Natural killer cell (primary cell): ENCODE results near the gene CAV2. TPM values are rescaled to one million over a fixed set of nuclear protein-coding genes. Genes with fewer than 3 reads are reported as not detected.

Experiments
- ATAC-seq, 3 donors: fragments of 150-1000 bp in 2 of 3; fragments of 200-7000 bp in 1 of 3; cut with Tn5 transposase; 1 replicate in 1 of 3; 2 replicates in 2 of 3; pipeline ENCODE4 v1.10.0; 2021; ENCODE audit warnings: mild to moderate bottlenecking in 2 of 3, moderate library complexity in 2 of 3
- DNase-seq, 2 donors: peaks; one replicate each; pipeline versions ENCODE4 v3.0.0 to v3.0.0-alpha.2; 2013 to 2021; ENCODE audit warnings: mixed read lengths in 1 of 2
- H3K27ac ChIP-seq: one replicate; pipeline ENCODE4 v1.5.1; 2013; ENCODE audit warnings: mild to moderate bottlenecking, low read length
- H3K27me3 ChIP-seq: one replicate; pipeline ENCODE4 v1.6.1; 2013; ENCODE audit warnings: low read length; ENCODE audit not compliant: control insufficient read depth, insufficient read depth
- H3K36me3 ChIP-seq: one replicate; pipeline ENCODE4 v1.6.1; 2013; ENCODE audit warnings: low read length; ENCODE audit not compliant: control insufficient read depth, insufficient read depth
- H3K4me1 ChIP-seq: one replicate; pipeline ENCODE4 v1.6.1; 2013; ENCODE audit warnings: low read length; ENCODE audit not compliant: control insufficient read depth, insufficient read depth
- H3K4me3 ChIP-seq: one replicate; pipeline ENCODE4 v1.5.1; 2013; ENCODE audit warnings: low read length
- H3K9me3 ChIP-seq: one replicate; pipeline ENCODE4 v1.6.1; 2013; ENCODE audit warnings: low read length; ENCODE audit not compliant: control insufficient read depth, insufficient read depth
- H3K27ac Mint-ChIP-seq, 2 donors: one replicate each; pipeline ENCODE4 v1.8.0; 2022; ENCODE audit warnings: mild to moderate bottlenecking in 2 of 2, mixed read lengths in 2 of 2, moderate library complexity in 1 of 2
- H3K27me3 Mint-ChIP-seq, 2 donors: one replicate each; pipeline ENCODE4 v1.8.0; 2022; ENCODE audit warnings: low read depth in 2 of 2, mixed read lengths in 2 of 2
- H3K36me3 Mint-ChIP-seq: one replicate; pipeline ENCODE4 v1.8.0; 2022; ENCODE audit warnings: mixed read lengths
- H3K4me1 Mint-ChIP-seq, 2 donors: one replicate each; pipeline ENCODE4 v1.8.0; 2022; ENCODE audit warnings: mixed read lengths in 2 of 2
- H3K4me3 Mint-ChIP-seq: one replicate; pipeline ENCODE4 v1.8.0; 2022; ENCODE audit warnings: mild to moderate bottlenecking, moderate library complexity, mixed read lengths
- H3K9me3 Mint-ChIP-seq, 2 donors: one replicate each; pipeline ENCODE4 v1.8.0; 2022; ENCODE audit warnings: mixed read lengths in 2 of 2
- WGBS: methylation state at CpG from one replicate; pipeline ENCODE4 v1.1.7; 2013; ENCODE audit warnings: missing lambda C conversion rate; ENCODE audit not compliant: insufficient coverage; 5-methylcytosine and 5-hydroxymethylcytosine counted together
- intact Hi-C: fragments of 100-400 bp; cut with micrococcal nuclease; formaldehyde crosslinking; loops from one replicate; pipeline ENCODE4 v1.14.2; 2022
- total RNA-seq, 4 donors: library from RNA; stranded (reverse); fragments of 120-200 nt in 1 of 4; gene quantifications; one replicate each; pipeline versions ENCODE4 v1.2.3 to v1.2.4, GENCODE V29; 2013 to 2022
- TF ChIP-seq, protein P1 (sequence below): fragments of 200-600 bp; IDR thresholded peaks from one replicate; pipeline ENCODE4 v1.8.0; 2022; ENCODE audit warnings: antibody characterized with exemption

Gene CAV2
- total RNA-seq, 3 donors from 2014 or later (not counting 1 experiment from before 2014, with no cell fraction given): 1.9 TPM; not detected in 2

GRCh38 chr7:116463956-116464355 lies 35.6 kb upstream of the CAV2 start:
- Mint-ChIP-seq H3K27me3 (peaks cover 5 to 8% of the 10 kb centered on the region in 2 donors), H3K9me3 (no peaks in the 10 kb centered on the region), H3K4me3 (no peak overlapping the region), H3K27ac (no peak overlapping the region), H3K36me3 (no peaks in the 10 kb centered on the region), H3K4me1 (no peaks in the 10 kb centered on the region)
- TF ChIP-seq, protein P1, sequence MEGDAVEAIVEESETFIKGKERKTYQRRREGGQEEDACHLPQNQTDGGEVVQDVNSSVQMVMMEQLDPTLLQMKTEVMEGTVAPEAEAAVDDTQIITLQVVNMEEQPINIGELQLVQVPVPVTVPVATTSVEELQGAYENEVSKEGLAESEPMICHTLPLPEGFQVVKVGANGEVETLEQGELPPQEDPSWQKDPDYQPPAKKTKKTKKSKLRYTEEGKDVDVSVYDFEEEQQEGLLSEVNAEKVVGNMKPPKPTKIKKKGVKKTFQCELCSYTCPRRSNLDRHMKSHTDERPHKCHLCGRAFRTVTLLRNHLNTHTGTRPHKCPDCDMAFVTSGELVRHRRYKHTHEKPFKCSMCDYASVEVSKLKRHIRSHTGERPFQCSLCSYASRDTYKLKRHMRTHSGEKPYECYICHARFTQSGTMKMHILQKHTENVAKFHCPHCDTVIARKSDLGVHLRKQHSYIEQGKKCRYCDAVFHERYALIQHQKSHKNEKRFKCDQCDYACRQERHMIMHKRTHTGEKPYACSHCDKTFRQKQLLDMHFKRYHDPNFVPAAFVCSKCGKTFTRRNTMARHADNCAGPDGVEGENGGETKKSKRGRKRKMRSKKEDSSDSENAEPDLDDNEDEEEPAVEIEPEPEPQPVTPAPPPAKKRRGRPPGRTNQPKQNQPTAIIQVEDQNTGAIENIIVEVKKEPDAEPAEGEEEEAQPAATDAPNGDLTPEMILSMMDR: no peak
- Histone ChIP-seq H3K36me3 (no peaks in the 10 kb centered on the region), H3K27me3 (peaks cover 2% of the 10 kb centered on the region), H3K4me1 (no peaks in the 10 kb centered on the region), H3K27ac (no peak overlapping the region), H3K4me3 (no peak overlapping the region), H3K9me3 (no peaks in the 10 kb centered on the region)
- 94% methylated on average over 3 of the region's 4 CpGs for WGBS
- DNase-seq (no peak), ATAC-seq (no peak)
- intact Hi-C loops: no loop called here

DNA sequence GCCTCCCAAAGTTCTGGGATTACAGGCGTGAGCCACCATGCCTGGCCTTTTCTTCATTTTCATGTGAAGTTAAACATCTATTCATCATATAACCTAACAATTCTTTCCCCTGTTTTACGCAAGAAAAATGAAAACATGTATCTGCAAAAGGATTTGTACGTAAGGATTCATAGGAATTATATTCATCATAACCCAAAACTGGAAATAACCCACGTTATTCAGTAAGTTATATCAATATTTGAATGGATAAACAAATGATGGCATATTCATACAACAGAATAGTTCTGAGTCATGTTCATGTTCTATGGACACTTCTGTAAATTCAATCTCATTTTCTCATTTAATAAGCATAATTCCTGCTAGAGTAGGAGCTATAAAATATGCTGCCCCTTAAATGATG lies 35.2 kb upstream of the CAV2 start:
- no peak overlapping the region for H3K4me3 ChIP-seq
- no peaks in the 10 kb centered on the region for H3K36me3 Mint-ChIP-seq
- TF ChIP-seq, protein P1: no peak
- H3K27ac ChIP-seq: no peak overlapping the region
- DNase-seq: no peak
- ATAC-seq: no peak
- no peaks in the 10 kb centered on the region for H3K4me1 Mint-ChIP-seq
- H3K4me3 Mint-ChIP-seq: no peak overlapping the region
- intact Hi-C loops: no loop called here
- H3K4me1 ChIP-seq: no peaks in the 10 kb centered on the region
- no peak overlapping the region for H3K27ac Mint-ChIP-seq
- peaks cover 2% of the 10 kb centered on the region for H3K27me3 ChIP-seq
- WGBS: 94% methylated on average over 2 of the region's 4 CpGs
- H3K36me3 ChIP-seq: no peaks in the 10 kb centered on the region
- H3K9me3 ChIP-seq: no peaks in the 10 kb centered on the region
- H3K27me3 Mint-ChIP-seq: peaks cover 5 to 8% of the 10 kb centered on the region in 2 donors
- no peaks in the 10 kb centered on the region for H3K9me3 Mint-ChIP-seq

- H3K9me3 ChIP-seq: no peaks in the 10 kb centered on the region
- DNase-seq (no peak), ATAC-seq (no peak)
- Mint-ChIP-seq H3K27ac (no peak overlapping the region), H3K36me3 (no peaks in the 10 kb centered on the region), H3K4me3 (no peak overlapping the region), H3K9me3 (no peaks in the 10 kb centered on the region), H3K4me1 (no peaks in the 10 kb centered on the region), H3K27me3 (peaks cover 8% of the 10 kb centered on the region in 2 donors)
- H3K27me3 ChIP-seq: peaks cover 2% of the 10 kb centered on the region
- no peaks in the 10 kb centered on the region for H3K4me1 ChIP-seq
- H3K27ac ChIP-seq: no peak overlapping the region
- WGBS: 88% methylated on average over 1 of the region's 2 CpGs
- no peak overlapping the region for H3K4me3 ChIP-seq
- no peaks in the 10 kb centered on the region for H3K36me3 ChIP-seq
- TF ChIP-seq, protein P1: no peak
- intact Hi-C loops: no loop called here
Measured at GRCh38 chr7:116465125-116465524, 34.4 kb upstream of the CAV2 start.

GRCh38 chr7:116468534-116468933 lies 31.0 kb upstream of the CAV2 start:
- no peaks in the 10 kb centered on the region for H3K36me3 Mint-ChIP-seq
- DNase-seq: no peak
- Histone ChIP-seq H3K27me3 (peaks cover 2% of the 10 kb centered on the region), H3K9me3 (no peaks in the 10 kb centered on the region), H3K36me3 (no peaks in the 10 kb centered on the region), H3K4me1 (no peaks in the 10 kb centered on the region), H3K27ac (no peak overlapping the region), H3K4me3 (no peak overlapping the region)
- ATAC-seq: no peak
- H3K9me3 Mint-ChIP-seq: no peaks in the 10 kb centered on the region
- no peak overlapping the region for H3K27ac Mint-ChIP-seq
- TF ChIP-seq, protein P1: no peak
- no peak overlapping the region for H3K4me3 Mint-ChIP-seq
- intact Hi-C loops: no loop called here
- no CpG with 5 or more reads among the region's 2 CpGs for WGBS
- no peaks in the 10 kb centered on the region for H3K4me1 Mint-ChIP-seq
- peaks cover 14 to 32% of the 10 kb centered on the region in 2 donors for H3K27me3 Mint-ChIP-seq
